GM12801 (cell line): ENCODE measurements around the gene IP6K1.

Source experiments
- TF ChIP-seq, protein P1 (sequence below): IDR thresholded peaks from one replicate; pipeline ENCODE4 v1.5.1; 2011; ENCODE audit warnings: control low read depth; ENCODE audit not compliant: insufficient read length; ENCODE audit errors: extremely low read depth

IP6K1 gene

DNA sequence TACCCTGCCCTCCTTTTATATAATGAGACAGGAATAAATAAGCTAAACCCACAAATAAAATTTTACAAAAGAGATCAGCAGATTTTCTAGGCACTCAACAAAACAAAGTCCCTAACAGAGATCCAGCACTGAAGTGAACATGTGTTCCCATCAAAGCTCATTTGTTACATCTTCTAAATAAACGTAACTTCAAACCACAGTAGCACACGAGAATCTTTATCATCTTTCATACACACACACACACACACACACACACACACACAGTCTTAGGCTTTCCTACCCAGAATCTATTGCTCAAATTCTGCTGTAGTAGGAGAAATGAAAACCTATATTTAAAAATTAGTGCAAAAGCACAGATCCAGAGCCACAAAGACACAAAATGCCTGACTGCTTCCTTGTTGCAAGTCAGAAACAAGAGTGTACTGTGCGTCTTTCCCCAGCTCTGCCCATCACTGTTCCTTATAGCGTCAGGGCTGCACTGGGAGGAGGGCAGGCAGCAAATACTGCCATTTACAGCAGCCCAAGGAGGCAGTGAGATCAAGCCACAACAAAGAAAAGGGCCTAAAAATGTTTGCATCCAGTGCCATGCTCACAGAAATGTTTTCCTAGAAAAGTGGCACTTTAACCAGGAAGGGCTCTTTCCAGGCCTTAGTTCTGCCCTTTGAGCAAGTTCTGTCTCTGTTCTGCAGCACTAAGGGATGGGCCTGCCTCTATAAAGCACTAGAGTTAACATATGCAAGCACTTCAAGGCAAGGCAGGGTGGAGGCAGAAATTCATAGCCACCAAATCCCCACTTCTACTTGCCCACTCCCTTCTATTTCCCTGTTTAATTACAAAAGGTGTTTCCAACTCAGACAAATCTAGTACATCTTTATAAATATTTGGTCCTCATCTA lies 6.0 kb downstream of the IP6K1 start:
- TF ChIP-seq, protein P1, sequence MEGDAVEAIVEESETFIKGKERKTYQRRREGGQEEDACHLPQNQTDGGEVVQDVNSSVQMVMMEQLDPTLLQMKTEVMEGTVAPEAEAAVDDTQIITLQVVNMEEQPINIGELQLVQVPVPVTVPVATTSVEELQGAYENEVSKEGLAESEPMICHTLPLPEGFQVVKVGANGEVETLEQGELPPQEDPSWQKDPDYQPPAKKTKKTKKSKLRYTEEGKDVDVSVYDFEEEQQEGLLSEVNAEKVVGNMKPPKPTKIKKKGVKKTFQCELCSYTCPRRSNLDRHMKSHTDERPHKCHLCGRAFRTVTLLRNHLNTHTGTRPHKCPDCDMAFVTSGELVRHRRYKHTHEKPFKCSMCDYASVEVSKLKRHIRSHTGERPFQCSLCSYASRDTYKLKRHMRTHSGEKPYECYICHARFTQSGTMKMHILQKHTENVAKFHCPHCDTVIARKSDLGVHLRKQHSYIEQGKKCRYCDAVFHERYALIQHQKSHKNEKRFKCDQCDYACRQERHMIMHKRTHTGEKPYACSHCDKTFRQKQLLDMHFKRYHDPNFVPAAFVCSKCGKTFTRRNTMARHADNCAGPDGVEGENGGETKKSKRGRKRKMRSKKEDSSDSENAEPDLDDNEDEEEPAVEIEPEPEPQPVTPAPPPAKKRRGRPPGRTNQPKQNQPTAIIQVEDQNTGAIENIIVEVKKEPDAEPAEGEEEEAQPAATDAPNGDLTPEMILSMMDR, result no peak

DNA sequence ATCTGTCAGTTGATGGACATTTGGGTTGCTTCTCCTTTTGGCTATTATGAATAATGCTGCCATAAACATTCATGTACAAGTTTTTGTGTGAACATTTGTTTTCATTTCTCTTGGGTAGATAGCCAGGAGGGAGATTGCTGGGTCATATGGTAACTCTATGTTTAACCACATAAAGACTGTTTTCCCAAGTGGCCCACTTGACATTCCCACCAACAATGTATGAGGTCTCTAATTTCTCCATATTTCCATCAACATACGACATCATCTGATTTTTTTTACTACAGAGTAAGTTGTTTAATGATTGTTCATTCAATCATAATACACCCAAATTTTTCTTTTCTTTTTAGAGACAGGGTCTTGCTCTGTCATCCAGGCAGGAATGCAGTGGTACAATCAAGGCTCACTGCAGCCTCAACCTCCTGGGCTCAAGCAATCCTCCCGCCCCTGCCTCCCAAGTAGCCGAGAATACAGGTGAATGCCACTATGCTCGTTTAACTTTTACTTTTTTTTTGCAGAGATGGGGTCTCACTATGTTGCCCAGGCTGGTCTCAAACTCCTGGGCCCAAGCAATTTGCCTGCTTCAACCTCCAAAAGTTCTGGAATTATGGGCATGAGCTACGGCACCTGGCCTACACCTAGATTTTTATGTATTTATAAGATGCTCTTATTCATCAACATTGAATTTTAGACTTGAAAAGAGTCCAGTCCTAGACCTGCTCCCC lies 6.8 kb downstream of the IP6K1 start:
- TF ChIP-seq, protein P1, result no peak

DNA sequence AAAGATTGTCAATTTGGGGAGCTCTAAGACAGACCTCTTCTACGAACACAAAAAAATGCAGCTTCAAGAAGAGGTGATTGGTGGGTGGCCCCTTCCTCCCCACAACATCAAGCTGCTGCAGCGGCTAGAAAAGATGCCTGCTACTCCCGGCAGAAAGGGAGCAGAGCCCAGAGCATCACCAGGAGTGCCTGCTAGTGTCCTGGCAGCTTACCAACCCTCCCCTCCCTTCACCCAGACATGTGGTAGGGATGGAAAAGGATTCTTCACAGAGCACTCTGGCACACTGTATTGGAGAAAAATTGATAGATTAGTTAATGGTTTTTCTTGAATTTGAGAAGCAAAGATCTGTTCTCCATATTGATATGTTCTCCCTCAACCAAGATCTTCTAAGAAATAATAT lies 10.8 kb downstream of the IP6K1 start:
- TF ChIP-seq, protein P1, result no peak

DNA sequence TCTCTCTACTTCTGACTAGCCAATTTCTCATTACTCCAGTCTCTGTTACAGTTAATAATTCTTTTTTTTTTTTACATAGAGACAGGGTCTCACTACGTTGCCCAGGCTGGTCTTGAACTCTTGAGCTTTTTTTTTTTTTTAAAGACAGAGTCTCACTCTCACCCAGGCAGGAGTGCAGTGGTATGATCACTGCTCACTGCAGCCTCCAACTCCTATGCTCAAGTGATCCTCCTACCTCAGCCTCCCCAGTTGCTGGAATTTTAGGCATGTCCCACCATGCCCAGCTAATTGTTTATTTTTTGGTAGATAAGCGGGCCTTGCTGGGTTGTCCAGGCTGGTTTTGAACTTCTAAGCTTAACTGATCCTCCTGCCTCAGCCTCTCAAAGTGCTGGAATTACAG lies 13.6 kb downstream of the IP6K1 start:
- TF ChIP-seq, protein P1, result no peak

DNA sequence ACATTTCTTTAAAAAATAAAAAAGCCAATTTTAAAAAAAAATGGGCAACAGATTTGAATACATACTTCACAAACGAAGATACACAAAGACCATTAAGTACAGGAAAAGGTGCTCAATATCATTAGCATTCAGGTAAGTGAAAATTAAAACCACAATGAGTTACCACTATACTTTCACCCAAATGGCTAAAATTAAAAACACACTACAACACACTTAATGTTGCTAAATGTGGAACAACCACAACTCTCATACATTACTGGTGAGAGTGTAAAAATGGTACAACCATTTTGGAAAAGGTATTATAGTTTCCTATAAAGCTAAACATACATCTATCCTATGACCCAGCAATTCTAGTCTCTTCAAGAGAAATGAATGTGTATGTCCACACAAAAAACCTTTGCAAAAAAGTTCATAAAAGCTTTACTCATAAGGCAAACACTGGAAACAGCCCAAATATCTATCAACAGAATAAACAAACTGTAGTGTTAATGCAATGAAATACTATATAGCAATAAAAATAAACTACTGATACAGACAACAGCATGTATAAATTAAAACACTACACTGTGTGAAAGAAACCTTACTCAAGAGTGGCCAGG lies 14.9 kb downstream of the IP6K1 start:
- TF ChIP-seq, protein P1, result no peak

DNA sequence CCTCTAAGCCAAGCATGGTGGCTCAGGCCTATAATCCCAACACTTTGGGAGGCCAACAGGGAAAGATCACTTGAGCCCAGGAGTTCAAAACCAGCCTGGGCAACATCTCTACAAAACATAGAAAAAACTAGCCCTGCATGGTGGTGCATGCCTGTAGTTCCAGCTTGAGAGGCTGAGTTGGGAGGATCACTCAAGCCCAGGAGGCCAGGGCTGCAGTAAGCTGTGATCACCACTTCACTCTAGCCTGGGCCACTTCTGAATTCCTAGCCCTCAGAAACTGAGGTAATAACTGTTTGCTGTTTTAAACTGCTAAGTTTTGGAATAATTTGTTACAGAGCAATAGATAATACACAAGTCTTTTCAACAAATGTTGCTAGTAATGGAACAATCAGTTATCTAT lies 16.4 kb downstream of the IP6K1 start:
- TF ChIP-seq, protein P1, result no peak

DNA sequence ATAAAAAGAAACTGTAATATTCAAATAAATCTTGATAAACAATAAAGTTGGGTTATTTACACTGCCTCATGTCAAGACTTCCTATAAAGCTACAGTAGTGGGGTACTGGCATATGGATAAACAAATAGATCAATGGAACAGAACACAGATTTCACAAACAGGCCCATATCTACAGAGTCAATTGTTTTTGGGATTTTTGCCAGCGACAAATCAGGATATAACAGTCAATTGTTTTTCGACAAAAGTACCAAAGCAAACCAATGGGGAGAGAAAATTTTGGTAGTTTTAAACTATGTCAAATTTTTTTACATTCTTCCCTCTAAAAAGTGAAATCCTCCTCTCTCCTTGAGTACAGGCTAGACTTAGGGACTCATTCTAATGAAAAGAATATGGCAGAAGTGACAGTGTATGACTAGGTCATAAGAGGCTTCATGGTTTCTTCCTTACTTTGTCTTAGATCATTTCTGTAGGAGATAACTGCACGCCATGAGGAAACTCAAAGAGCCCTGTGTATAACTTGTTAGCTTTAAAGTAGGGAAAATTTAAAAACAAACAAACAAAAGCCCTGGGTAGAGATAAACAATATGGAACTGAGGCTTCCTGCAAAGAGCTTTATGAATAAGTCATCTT lies 16.9 kb downstream of the IP6K1 start:
- TF ChIP-seq, protein P1, result no peak
